PFSK-1 (cell line): Measurements from ENCODE around the gene TAC4.

ENCODE experiments used
- POLR2AphosphoS5 ChIP-seq: IDR thresholded peaks from 2 replicates; pipeline ENCODE4 v1.6.1; 2012; ENCODE audit warnings: low read depth, mild to moderate bottlenecking, control low read depth, low read length, moderate library complexity
- SIN3A ChIP-seq: IDR thresholded peaks from 2 replicates; pipeline ENCODE4 v1.6.1; 2012; ENCODE audit warnings: mild to moderate bottlenecking, low read length, moderate library complexity, borderline replicate concordance; ENCODE audit not compliant: insufficient read depth
- TAF1 ChIP-seq: IDR thresholded peaks from 2 replicates; pipeline ENCODE4 v1.6.1; 2012; ENCODE audit warnings: low read length, control low read depth, borderline replicate concordance; ENCODE audit not compliant: insufficient read depth
- TF ChIP-seq, protein P1 (sequence below), 2 experiments: IDR thresholded peaks; 2 replicates each; pipeline versions ENCODE4 v1.6.1 to v1.8.0; 2011 to 2012; ENCODE audit warnings: low read depth in 2 of 2, low read length in 2 of 2, control low read depth in 1 of 2, inconsistent platforms in 1 of 2, mild to moderate bottlenecking in 1 of 2, moderate library complexity in 1 of 2; ENCODE audit not compliant: insufficient read depth in 1 of 2

- TF ChIP-seq POLR2AphosphoS5, result no peak
- no peak for TF ChIP-seq SIN3A
- TF ChIP-seq TAF1, result no peak
- TF ChIP-seq, protein P1, sequence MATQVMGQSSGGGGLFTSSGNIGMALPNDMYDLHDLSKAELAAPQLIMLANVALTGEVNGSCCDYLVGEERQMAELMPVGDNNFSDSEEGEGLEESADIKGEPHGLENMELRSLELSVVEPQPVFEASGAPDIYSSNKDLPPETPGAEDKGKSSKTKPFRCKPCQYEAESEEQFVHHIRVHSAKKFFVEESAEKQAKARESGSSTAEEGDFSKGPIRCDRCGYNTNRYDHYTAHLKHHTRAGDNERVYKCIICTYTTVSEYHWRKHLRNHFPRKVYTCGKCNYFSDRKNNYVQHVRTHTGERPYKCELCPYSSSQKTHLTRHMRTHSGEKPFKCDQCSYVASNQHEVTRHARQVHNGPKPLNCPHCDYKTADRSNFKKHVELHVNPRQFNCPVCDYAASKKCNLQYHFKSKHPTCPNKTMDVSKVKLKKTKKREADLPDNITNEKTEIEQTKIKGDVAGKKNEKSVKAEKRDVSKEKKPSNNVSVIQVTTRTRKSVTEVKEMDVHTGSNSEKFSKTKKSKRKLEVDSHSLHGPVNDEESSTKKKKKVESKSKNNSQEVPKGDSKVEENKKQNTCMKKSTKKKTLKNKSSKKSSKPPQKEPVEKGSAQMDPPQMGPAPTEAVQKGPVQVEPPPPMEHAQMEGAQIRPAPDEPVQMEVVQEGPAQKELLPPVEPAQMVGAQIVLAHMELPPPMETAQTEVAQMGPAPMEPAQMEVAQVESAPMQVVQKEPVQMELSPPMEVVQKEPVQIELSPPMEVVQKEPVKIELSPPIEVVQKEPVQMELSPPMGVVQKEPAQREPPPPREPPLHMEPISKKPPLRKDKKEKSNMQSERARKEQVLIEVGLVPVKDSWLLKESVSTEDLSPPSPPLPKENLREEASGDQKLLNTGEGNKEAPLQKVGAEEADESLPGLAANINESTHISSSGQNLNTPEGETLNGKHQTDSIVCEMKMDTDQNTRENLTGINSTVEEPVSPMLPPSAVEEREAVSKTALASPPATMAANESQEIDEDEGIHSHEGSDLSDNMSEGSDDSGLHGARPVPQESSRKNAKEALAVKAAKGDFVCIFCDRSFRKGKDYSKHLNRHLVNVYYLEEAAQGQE (IDR thresholded peaks at IDR 0.05; ENCODE audit: insufficient read depth in 1 of 2, low read depth in 2 of 2, low read length in 2 of 2), result no peak
Observed at GRCh38 chr17:49853470-49854015, 5.7 kb upstream of the TAC4 start.
